HG03571 (cell line): ENCODE data around the gene FGFR1OP2.
"Not testable (repeated sequence)": the region's sequence is repeated elsewhere in the genome, so short reads cannot be mapped to it uniquely, and the experiment has no call there.

ENCODE experiments used
- ATAC-seq: cut with Tn5 transposase; IDR thresholded peaks from one replicate; pipeline ENCODE4 v1.9.1; 2021; ENCODE audit not compliant: unreplicated experiment

Gene FGFR1OP2

DNA sequence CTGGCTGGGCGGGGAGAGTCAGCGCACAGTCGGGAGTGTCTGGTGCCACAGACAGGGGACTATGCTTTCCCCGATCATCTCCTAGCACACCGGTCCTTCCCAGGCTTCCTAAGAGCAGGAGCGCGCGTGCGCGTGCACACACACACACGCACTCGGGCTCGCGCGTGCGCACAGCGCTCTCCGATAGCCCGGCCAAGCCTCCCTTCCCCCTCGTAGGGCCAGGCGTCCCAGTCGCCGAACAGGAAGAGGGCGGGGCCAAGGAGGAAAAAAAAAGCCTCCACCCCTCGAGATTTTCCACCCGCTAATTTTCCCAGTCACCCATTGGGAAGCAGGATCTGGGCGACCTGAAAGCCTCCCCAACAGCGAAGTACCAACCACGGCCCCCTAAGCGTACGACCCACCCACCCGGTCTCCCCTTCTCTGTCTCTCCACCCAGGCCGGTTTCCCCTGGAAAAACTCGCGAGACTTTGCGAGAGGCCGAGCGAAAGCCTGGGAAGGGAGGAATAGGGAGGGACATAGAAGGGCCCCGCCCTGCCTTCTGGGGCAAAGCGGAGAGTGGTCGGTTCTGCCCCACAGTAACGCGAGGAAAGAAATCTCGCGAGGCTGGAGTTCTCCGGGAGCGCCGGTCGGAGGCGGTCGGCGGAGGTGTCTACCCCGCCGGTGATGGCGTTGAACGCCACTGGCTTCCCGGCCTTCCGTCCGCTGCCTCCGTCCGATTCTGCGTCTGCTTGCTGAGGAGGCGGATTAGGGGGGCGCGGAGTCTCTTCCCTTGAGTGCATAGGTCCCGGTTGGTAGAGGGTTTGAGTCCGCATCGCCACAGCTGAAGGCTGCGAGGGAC lies at the start of gene FGFR1OP2, which contains the start of gene INTS13:
TSS of gene FGFR1OP2 (plus strand) at position 608 of the 838 bp plus-strand sequence. CDS start 15,689 bp downstream, outside the sequence.
TSS of gene INTS13 (minus strand) at position 119 of the 838 bp plus-strand sequence. CDS start 1,178 bp downstream, outside the sequence.
- peak; percentile 85 for ATAC-seq

DNA sequence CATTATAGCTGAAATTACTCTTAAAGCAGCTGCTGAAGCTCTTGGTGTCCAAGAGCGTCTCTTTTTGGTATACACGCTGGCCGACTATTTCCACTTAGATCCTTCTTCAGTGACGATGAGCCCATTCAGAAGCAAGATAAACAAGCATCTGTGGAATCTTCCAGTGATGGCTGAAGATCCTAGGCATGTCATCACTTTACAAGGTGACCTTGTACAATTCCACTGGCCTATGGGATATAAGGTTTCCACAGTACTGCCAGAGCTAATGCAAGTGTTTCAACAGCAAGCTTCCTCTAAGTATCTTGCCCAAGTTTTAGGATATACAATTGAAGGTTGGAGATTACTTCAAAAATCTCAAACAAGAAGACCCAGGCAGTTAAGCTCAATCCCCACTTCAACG lies 47.5 kb upstream of the FGFR1OP2 start:
- ATAC-seq = no peak

DNA sequence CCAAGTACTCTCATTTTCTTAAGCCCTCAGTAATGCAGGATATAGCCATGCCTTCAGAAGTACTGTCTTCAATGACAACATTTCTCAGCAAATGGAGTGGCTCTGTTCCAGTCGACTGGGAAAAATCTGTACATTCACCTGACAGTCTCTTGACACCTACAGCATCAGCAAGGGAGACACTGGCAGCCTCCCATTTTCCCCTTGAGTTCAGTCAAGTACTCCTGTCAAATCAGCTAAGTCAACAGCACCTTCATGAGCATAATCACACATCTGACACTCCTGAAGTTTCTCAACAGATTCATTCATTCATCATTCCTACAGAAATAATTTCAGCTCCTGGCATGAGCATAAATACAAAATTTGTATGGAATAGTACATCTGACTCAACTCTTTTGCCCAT lies 46.6 kb upstream of the FGFR1OP2 start:
- ATAC-seq = no peak

DNA sequence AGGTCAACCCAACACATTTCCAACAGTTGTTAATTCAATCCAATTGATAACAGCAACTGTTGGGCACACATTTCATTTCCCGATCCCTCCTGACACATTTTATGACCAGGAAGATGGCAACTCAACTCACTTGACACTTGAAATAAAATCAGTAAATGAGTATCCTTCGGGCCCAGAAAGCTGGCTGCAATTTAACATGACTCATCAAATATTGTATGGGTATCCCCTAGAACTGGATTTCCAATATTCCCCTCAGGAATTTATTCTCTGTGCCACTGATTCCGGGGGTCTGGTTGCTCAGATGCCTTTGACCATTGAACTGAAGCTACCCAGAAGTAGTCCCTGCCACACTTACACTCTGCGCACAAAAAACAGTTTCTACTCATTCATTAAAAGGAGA lies 42.6 kb upstream of the FGFR1OP2 start:
- ATAC-seq = no peak

DNA sequence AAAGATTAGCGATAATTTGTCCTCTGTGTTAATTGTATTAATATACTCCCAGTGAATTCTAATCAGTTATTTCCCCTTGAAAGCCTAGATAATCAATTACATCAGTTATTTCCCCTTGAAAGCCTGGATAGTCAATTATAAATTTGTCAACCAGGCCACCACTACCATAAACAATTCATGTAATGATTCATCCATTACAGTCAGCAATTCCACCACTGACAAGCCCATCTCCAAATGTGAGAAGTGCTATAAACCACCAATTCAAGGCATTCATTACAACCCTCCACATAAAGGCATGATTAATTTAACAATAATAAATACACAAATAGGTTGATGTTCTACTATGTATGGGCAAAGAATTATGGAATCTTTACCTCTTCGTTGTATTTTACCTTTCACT lies 41.4 kb upstream of the FGFR1OP2 start:
- no peak for ATAC-seq

DNA sequence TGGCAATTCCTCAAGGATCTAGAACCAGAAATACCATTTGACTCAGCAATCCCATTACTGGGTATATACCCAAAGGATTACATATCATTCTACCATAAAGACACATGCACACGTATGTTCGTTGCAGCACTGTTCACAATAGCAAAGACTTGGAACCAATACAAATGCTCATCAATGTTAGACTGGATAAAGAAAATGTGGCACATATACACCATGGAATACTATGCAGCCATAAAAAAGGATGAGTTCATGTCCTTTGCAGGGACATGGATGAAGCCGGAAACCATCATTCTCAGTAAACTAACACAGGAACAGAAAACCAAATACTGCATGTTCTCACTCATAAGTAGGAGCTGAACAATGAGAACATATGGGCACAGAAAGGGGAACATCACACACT lies 34.9 kb upstream of the FGFR1OP2 start:
- not testable (repeated sequence) for ATAC-seq

DNA sequence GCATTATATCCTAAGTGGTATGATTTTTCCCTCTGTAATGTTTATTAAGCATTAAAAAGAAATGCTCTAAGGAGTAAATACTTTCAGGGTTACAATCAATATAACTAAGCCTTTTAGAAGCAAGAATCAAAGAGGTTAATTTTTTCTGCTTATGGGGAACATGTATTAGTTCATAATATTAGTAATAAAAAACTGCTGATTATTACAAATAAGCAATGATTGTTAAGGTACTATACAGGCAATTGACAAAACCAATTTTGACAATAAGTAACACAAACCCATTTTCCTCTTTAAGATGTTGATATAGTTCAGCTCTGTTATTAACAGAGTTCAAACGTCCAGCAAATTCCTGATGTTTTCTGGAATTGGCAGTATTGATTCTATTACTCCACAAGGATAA lies 32.2 kb upstream of the FGFR1OP2 start:
- ATAC-seq = no peak

DNA sequence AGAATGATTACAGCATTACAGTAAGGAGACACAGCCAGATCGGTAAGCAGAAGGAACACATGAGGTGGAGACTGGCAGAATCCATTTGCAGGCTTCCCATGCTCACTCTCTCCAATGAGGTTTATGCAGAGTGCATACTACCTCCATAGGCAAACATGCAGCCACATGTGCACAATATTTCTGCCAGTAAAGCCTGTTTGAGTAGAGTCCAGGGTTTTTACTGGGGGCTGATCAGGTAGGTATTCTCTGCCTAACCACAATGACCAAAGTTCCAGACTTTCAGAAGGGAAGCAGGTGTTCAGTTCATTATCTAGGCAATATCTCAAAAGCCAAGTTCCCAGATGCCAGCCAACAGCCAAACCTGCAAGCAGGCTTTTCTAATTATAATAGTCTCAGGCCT lies 31.6 kb upstream of the FGFR1OP2 start:
- ATAC-seq = no peak

DNA sequence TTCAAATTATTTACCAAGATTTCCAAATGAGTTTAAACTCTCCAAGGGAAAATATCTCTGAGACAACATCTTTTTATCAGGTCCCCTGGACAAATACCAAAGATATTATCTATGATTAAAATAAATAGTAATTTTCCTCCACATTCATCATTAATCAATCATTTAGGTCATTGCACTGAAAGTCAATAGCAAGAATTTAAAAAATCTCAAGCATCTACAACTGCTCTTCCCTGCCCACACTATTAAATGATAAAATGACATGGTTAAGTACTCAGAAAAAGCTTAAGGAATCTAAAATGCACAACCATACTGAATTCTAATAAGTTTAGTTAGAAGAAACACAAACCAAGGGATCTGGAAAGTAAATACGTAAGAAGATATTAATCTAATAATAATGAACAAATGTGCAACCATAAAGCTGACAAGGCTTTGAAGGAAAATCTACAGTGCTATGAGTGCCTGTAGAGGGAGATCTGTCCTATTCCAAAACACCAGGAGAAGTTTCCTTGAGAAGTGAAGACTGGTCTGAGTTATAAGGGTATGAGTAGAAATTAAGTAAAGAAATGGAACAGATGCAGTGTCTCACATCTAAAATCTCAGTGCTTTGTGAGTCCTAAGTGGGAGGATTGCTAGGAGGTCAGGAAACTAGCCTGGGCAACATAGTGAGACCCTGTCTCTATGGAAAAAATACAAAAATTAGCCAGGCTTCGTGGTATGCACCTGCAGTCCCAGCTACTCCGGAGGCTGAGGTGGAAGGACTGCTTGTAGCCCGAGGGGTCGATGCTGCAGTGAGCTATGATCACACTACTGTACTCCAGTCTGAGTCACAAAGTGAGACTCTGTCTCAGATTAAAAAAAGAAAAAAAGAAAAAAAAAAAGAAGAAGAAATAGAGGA lies 19.7 kb upstream of the FGFR1OP2 start:
- ATAC-seq = no peak

DNA sequence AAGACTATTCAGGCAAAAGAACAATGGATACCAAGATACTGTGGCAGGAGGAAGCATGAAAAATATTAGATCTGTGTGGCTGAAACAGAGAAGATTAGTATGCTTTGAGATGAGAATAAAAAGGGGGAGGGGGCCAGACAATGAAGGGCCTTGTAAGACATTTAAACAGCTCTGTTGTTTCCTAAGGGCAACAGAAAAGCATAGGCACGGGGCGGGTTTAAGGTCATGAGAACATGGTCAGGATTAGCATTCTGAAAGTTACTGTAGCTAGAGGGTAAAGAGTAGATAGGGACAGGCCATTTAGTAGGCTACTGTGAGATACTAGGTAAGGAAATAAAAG lies 19.1 kb upstream of the FGFR1OP2 start:
- ATAC-seq = no peak

DNA sequence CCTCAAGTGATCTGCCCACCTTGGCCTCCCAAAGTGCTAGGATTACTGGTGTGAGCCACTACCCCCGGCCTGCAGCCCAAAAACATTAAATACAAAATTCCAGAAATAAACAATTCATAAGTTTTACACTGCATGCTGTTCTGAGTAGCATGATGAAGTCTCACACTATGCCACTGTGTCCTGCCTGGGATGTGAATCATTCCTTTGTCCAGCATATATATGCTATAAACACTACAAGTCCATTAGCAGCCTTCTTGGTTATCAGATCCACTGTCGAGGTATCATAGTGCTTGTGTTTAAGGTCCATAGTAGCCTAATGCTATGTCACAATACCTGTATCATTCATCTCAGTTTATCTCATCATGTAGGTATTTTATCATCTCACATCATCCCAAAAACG lies 16.4 kb upstream of the FGFR1OP2 start:
- no peak for ATAC-seq

DNA sequence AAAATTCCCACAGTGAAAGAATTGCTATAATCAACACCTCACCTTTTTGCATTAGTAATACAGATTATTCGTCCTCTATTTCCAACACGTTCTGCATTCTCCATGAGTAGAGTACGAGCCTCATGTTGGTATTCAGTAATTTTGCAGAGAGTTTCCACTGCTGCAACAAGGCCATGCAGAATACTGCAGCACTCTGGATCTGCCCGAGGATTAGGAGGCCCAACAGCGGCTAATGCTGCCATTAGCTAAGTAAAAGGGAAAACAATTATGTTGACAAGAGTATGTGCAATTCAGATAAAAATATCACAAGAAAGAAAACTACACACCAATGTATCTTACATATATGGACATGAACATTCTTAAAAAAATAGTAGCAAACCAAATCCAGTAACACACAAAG lies 9.6 kb upstream of the FGFR1OP2 start:
- ATAC-seq = no peak

DNA sequence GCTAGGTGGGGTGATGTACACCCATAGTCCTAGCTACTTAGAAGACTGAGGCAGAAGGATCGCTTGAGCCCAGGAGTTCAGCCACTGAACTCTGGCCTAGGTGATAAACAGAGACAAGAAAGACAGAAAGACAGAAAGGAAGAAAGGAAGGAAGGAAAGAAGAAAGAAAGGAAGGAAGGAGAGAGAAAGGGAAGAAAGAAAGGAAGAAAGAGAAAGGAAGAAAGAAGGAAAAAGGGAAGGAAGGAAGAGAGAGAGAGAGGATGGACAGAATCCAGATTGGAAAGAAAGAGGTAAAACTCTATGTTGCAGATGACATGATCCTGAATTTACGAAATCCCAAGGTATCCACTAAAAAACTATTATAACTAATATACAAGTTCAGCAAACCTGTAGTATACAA lies 8.7 kb upstream of the FGFR1OP2 start:
- ATAC-seq = no peak

DNA sequence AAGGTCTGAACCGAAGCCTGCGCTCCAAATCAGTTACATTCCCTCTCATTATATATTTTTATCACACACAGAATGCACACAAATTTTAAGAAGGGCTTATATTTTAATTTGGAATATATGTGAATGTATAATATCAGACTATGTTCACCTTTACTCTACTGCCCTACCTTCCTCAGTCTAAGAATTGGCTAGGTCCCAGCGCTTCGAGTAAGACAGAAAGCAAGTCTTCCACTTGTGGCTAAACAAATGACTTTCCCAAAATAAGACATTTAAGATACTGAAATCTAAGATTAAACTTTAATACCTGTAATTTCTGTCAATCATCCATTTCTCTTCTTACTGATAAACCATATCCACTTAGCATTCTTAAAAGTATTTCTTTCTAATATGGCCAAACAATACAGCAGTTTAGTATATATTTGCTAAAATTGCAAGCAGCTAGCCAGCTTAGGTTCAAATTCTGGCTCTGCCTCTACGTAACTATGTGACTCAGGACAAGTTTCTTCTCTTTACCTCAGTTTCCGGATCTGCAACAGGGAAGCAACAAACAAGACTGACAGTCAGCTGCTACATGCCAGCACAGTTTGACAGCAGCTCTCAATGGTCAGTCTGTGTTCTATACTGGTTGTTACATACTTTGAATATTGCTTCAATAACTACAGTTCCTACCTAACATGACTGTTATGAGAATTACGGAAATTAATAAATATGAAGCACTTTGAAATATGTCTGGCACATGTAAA lies 2.5 kb upstream of the FGFR1OP2 start:
- no peak for ATAC-seq

DNA sequence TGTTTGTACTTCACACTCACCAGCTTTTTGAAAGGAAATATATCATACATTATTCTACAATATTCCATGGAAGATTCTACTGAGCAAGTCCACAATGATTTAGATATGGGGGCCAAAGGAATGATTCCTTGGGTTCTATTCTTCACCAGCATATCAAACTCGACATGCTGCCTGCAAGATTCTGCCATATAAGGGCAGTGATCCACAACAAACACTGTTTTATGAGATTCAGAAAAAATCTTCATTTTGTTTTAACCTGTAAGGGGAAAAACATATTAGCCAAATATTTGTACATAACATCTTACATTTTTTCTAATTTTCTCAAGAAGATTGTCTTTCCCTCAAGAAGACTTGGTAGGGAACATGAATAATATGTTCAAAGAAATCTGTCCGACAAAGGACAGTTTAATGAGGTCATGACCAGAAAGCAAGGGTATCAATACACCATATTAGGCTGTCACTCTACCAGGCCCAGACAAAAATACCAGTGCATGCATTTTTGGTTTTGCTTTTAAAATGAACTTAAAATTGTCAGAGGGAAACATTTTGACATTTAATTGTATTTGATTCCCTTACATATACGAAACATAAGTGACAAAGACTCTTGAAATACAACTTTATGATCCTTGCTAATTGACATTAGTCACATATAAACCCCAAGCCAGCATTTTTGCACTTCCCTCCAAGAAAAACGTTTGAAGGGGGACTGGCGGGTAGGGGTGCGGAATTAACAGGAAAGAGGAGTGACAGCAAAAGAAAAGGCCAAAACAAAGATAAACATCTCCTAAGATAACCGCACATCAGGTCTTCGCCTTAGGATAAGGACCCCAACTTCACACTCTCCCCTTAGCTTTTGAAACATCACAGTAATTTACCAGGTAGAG lies 1.5 kb upstream of the FGFR1OP2 start:
- ATAC-seq = no peak

DNA sequence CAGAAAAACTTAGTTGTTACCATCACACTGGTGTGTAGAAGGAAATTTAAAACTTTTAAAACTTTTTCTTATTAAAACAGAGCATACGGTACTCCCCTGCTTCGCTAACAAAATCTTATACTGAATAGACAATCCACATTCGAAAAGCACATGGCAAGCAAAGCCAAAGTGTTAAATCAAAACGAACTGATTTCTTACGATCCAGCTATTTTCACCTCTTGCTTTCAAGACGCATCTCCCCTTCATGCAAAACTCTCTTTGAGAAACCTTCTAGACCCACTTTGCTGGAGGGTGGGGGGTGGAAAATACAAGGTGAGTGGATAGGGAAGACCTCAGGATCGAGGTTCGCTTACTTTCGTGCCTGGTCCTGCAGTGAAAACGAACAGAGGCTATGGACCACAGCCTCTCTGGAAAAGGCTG lies 817 bp upstream of the FGFR1OP2 start:
- ATAC-seq = no peak

DNA sequence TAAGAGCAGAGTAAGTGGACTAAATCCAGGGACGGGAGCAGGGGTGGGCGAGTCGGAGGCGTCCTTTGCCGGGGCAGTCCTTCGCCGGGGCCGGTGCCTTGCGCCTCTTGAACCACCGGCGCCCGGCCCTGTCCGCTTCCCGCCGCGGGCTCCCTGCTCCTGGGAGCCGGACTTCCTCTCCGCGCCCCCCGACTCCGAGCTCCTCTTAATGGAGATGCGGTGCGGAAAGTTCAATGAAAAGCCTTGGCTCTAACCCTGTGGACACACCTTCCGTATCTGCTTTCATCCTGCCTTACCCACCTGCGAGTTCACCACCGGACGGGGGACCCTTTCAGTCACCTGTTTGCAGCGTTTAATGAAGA lies 412 bp downstream of the FGFR1OP2 start:
- peak; percentile 13 for ATAC-seq

DNA sequence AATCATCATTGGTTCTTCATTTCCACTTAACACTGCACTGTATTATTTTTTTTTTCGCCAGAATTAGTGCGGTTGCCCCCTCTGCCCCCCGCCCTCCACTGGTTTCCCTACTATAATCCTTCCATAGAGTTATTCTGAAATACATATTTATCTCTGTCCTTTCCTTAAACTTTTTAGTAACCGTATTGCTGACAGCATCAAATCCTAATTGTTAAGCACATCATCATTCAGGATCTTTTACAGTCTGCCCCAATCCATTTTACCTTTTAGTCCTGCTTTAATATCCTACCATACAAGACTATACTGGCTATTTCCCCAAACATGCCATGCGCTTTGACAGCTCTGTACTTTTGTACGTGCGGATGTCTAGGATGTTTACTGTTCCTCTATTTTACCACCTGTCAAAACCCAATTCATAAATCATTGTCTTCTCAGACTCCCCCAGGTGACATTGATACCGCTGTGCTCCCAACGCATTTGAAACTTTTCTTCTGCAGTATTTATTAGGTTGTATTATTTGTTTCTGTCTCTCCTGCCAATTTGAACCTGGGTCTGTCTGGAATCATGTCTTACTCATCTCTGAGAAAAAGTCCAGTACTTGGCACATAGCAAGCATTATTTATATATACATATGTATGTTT lies 1.0 kb downstream of the FGFR1OP2 start:
- ATAC-seq = no peak

DNA sequence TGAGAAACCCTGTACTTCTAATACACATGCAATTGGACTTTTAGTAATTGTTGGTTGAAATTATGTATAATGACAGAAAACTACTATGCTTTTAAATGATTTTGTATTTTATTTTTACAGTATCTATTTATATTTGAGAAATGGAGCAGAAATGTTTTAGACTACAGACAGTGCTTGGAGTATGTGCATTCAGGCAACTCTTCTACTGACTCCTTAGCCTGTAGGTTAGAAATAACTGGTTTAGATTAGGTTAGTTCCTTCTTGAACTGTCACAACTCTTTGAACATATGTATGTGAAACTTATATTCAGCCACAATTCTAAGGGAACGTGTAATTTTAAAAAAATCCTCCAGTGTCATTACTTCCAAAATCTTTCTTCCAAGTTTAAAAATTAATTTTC lies 1.7 kb downstream of the FGFR1OP2 start:
- no peak for ATAC-seq
